SHP77 (cell line): ENCODE results near the gene RBFOX1.

Source experiments
- DNase-seq, 2 experiments: peaks; one replicate each; lab custom pipeline; 2025; lab: John Stamatoyannopoulos, UW

The RBFOX1 gene

DNA sequence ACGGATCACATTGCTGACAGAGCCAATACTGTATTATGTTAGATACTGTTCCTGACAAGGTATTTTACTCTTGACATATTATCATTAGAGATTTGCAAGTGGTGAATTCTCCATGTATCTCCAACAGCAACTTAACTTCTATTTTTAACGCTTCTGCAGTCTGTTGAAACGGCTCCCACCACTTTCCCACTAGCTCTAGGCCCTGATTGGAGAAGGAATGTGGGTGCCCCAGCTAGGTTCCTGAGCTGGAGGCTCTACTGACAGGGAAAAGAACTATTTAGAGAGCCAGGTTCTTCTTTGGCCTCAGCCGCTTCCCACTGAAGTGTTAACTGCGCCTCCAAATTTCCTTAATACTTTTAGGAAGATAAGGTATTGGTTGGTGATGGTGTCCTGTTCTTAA is 191.8 kb downstream of the RBFOX1 start:
- DNase-seq = no peak

GRCh38 chr16:7526736-7527135 is 194.1 kb downstream of the RBFOX1 start:
- no peak for DNase-seq

GRCh38 chr16:7532534-7532933 is 199.9 kb downstream of the RBFOX1 start:
- no peak for DNase-seq

DNA sequence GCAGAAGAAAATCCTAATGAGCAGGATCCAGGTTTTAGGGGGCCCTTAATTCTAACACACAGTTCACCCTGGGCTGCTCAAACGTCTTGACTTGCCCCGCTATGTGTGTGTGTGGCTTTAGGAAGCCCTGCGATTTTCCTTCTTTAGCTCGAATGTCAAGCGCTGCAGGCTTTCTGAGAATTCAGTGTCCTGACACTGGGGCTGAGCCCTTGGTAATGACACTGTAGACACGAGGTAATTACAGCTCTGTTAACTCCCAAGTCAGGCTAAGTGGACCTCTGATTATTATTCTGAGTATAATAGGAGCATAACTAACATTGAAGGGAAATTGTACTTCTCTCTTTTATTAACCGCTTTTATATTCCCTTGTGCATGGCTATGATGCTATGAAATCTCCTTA is 202.1 kb downstream of the RBFOX1 start:
- no peak for DNase-seq

- no peak for DNase-seq
These were observed 208.4 kb downstream of the RBFOX1 start for GRCh38 chr16:7541026-7541425.

GRCh38 chr16:7545251-7545650 is 212.6 kb downstream of the RBFOX1 start:
- DNase-seq = no peak

- no peak for DNase-seq
These were observed 214.3 kb downstream of the RBFOX1 start for GRCh38 chr16:7546948-7547347.

DNA sequence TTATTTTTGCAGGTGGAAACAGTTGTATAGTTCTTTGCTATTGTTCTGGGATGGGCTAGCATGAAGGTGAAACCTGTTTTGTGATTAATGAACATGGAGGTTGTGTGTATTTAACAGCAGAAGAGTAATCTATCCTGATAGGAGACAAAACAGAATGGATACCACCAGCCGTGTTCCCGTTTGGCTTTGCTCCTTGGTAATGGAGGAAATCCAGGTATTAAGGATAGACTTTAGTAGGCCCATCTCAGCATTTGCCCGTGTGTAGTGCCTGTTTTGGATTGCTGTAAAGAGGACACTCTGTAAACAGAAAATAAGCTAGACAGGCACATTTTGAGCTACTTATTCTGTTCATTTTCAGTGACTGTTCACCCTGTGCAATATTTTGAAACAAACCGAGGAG is 215.1 kb downstream of the RBFOX1 start:
- DNase-seq = no peak

DNA sequence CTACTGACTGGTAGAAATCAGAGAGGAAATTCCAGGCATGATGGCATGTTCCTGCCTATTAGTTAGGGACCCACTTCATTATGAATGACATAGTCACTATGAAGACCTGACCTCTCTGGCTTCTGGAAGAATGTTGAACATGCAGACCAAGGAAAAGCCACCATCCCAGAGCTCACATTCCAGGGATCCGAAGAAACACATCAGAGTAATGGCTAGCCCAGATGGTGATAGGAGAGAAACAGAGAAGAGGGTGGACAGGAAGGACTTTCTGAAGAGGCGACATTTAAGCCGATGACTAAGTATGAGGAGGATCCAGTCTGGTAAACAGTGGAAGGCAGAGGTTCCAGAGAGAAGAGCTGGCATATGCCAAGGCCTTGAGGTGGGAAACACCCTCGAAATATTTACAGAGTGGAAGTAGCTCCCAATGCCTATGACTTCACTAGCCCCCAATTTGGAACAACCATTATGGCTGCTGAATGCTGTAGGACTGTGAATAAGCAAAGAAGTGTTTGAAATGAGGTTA is 216.2 kb downstream of the RBFOX1 start:
- no peak for DNase-seq

DNA sequence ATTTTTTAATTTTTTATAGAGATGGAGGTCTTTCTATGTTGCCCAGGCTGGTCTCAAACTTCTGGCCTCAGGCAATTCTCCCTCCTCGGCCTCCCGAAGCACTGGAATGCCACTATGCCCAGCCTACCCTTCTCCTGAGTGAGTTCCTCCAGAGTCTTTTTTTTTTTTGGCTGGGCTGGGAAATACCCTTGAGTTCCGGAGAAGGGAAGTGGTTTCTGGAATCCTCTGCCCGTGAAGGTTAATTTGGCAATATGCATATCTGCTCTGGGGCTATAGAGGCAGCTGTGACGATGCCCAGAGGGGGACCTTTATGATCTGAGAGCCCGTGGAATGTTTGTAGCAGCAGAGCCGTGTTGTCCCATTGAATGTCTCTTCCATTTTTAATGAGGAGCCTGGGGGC is 217.5 kb downstream of the RBFOX1 start:
- no peak for DNase-seq

DNA sequence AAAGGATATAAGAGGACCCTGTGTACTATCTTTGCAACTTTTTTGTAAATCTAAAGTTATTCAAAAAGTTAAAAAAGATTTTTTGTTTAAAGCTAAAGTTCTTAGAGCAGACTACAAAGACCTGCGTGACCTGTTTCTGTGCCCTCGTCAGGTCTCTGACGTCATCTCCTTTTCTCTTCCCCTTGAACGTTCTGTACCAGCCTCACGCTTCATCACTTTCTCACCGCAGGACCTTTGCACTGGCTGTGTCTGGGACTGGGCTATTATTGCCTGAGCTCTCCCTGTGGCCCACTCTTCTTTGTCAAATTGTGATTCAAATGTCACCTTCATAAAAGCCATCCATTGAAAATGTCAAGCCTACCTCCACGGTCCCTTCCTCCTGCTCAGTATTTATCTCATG is 222.8 kb downstream of the RBFOX1 start:
- no peak for DNase-seq

DNA sequence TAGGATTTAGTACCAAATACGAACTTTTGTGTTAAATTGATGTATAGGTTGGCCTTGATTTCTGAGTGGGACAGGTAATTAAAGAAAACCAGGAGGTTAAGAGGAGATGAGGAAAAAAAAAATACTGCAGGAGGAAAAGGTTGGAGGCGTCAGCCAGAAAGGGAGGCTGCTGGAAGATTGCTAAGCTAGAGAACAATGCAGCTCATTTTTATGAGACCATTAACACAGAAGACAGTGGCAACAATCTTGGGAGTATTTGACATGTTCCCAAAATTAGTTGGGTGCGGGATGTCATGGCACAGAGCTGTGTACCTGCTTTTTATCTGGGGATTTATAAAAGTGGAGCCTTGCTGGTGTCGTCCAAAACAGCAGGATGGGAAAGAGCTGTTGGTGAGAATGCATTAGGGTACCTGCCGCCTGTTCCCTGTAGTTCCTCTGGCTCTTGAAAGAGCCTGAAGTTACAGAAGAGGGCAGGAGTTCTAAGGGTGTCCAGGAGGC is 229.3 kb downstream of the RBFOX1 start:
- DNase-seq = no peak

DNA sequence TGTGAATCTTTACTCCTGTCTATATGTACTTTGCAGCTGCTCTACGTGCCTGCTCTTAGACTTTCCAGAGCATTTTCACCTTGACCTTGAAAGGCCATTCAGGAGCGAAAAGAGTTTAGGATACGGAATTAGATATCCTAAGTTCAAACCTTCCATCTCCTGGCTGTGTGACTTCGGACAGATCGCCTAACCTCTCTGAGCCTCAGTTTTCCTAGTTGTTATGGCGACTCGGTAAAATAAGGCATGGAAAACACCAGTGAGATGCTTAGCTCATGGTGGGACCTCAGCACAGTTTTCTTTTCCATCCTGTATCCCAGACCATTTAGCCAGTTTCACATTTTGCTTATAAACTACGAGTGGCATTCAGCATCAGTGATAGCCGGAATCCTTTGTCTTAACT is 233.7 kb downstream of the RBFOX1 start:
- no peak for DNase-seq

DNA sequence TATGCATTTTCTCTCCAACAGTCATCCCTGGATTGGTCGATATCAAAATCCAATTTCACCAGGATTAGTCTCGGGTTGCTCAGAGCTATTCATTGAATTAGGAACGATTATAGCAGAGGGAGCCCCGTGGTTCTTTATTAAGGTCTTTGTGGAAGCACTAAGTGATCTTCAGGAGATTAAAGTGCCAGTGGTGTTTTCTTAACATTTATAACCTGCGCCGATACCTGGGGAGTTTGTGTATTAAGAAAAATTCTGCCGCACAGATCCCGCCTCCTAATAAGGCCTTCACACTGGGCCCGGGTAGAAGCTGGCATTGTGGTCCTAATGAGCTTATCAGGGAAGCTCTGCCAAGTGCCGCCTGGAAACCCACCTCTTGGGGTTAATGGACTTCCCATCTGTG is 238.7 kb downstream of the RBFOX1 start:
- DNase-seq = no peak

DNA sequence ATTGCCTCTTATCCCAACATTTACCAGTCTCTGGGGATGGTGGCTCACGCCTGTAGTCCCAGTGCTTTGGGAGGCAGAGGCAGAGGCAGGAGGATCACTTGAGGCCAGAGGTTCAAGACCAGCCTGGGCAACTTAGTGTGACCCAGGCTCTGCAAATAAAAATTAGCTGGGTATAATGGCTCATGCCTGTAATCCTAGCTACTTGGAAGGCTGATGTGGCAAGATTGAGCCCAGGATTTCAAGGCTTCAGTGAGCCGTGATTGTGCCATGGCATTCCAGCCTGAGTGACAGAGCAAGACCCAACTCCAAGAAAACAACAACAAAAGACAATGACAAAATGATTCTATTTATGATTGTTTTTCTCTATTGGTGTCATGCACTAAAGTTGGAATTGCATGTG is 244.9 kb downstream of the RBFOX1 start:
- DNase-seq = no peak

DNA sequence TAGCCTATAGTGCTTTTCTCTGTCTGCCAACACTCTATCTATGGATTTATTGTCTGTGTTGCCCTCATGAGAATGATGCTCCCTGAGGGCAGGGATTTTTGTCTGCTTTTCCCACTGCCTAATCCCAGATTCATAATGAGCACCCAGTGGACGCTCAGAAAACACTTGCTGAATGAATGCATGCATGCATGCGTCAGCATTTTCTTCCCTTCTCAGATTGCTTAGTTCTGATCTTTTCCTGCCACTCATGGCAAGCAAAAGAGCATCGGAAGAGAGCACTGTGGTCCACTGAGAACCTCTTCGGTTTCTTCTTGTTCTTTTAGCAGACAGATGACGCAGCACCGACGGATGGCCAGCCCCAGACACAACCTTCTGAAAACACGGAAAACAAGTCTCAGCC is 246.8 kb downstream of the RBFOX1 start:
- no peak for DNase-seq

GRCh38 chr16:7581175-7581574 is 248.5 kb downstream of the RBFOX1 start:
- no peak for DNase-seq

- DNase-seq = no peak
These were observed 250.8 kb downstream of the RBFOX1 start for GRCh38 chr16:7583396-7583795.

GRCh38 chr16:7584561-7584960 is 251.9 kb downstream of the RBFOX1 start:
- DNase-seq = no peak

DNA sequence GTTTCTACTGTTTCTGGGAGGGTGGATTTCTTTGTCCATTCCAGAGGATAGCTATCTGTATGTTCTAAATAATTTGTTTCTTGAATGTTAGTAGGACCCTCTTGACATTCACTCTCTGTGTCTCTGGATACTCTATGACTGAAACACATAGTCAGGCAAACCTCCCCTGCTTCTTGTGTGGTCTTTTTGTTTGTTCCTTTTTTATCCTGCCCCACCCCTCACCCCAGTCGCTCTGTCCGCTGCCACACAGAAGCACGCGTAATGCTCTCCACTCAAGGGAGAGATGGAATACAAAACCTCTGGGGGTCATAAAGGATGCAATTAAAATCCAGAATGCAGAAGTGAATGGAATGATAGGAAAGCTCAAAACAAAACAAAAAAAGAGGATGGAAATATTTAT is 253.1 kb downstream of the RBFOX1 start:
- no peak for DNase-seq

GRCh38 chr16:7590934-7591333 is 258.3 kb downstream of the RBFOX1 start:
- DNase-seq = no peak

DNA sequence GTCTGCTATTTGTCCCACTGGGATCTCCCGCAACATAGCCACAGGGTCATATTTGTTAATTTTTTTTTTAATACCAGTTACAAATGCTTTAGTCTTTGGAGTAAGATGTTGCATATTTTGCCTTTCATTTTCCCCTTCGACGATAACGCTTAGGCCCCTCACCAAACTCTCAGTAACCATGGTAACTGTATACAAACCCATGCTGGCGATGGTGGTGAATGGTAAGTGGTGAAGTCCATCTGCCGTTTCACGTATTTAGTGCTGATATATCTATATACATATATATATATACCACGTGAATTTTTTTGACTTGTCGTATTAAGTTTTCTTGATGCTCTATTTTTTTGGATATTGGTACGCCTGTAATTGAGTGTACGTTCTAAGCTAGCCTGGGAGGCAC is 263.7 kb downstream of the RBFOX1 start:
- DNase-seq = no peak

DNA sequence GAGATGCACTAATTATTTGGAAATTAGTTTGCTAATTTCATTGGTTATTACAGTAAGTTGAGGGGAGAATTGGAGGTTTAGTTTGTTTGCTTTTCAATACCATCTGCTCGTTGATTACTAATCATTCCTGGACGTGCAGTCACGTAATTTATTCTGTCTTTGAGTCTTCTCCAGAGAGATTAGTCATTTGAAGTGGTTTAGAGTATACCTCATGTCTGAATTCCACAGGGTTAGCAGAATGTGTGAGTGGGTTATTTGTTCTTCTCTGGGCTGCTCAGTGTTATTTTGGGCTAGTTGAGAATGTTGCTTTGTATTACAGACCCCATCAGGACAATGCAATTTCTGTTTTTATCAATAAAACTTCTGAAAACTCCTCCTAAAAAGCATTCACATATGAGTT is 265.0 kb downstream of the RBFOX1 start:
- DNase-seq = no peak

DNA sequence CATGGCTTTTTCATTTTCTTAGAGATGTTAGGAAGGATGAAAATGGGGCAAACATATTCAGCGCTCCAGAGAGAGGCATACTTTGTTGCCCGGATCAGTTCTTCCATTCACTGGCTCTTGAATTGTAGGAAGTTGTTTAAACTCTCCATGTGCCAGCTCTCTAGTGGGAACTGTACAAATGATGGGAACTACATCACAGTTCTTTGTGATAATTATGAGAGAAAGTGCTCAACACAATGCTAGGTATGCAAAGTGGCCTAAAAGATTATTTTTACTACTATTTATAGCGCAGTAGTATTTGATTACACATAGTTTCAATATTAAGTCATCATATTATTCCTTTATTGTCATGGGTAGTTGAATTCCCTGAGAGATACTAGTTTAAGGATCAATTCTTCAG is 268.5 kb downstream of the RBFOX1 start:
- DNase-seq = no peak
